Left colon (tissue), 2 donors: Measurements from ENCODE around the gene SPDYE3. TPM values are rescaled to one million over a fixed set of nuclear protein-coding genes. Genes with fewer than 3 reads are reported as not detected.
"Not testable (repeated sequence)": the region's sequence is repeated elsewhere in the genome, so short reads cannot be mapped to it uniquely, and the experiment has no call there.

Source experiments
- ATAC-seq: fragments of 200-7000 bp; cut with Tn5 transposase; one replicate; pipeline ENCODE4 v1.9.1; 2020; ENCODE audit warnings: mild to moderate bottlenecking, moderate library complexity
- DNase-seq, 2 donors: peaks; one replicate each; pipeline ENCODE4 v3.0.0-alpha.2; 2020
- intact Hi-C, 2 donors: fragments of 100-400 bp; cut with DNase I in 1 of 2; cut with micrococcal nuclease in 1 of 2; formaldehyde crosslinking; loops; one replicate each; pipeline versions ENCODE4 v1.11.2 to v1.14.0; 2022; cut with DNase I, micrococcal nuclease
- long read RNA-seq: library from polyadenylated mRNA; unstranded; transcript quantifications from one replicate; pipeline ENCODE4 v2.0.0, GENCODE V29; 2021
- total RNA-seq, 2 donors: library from RNA; stranded (reverse); fragmentation: NEBNext Ultra II Directional; extraction: Animal tissue kit (Norgen Biotek cat#: 25700); gene quantifications; one replicate each; pipeline ENCODE4 v1.2.1, GENCODE V29; 2021
- donor health status: DM: no; HTN: no; CAD: no.
- donor health status: DM: yes; HTN: yes; CAD: no.

SPDYE3 gene, protein sequence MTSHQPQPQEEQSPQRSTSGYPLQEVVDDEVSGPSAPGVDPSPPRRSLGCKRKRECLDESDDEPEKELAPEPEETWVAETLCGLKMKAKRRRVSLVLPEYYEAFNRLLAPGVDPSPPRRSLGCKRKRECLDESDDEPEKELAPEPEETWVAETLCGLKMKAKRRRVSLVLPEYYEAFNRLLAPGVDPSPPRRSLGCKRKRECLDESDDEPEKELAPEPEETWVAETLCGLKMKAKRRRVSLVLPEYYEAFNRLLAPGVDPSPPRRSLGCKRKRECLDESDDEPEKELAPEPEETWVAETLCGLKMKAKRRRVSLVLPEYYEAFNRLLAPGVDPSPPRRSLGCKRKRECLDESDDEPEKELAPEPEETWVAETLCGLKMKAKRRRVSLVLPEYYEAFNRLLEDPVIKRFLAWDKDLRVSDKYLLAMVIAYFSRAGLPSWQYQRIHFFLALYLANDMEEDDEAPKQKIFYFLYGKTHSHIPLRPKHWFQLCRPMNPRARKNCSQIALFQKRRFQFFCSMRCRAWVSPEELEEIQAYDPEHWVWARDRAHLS
- total RNA-seq: not detected
- long read RNA-seq, partial matches to known transcripts: 0 of 2 reads
- long read RNA-seq, other reads (novel, unspliced or antisense): 2 of 2 reads

DNA sequence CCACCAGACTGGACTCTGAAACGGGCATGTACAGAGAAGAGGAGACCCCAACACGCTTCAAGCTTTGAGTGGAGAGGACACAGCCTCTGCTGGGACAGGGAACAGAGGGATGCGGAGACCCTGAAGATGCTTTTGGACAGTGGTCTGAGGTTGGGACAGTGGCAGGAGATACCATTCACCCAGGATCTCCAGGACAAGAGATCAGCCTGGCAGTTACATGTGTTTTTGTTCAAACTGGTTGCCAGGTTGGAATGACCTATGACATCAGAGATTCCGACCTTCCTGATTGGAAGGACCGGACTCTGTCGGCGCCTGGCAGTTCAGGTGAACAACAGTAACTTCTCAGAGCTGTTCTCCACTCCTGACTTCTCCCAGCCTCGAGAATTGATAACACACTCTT, at the start of gene SPDYE3:
Gene SPDYE3, plus strand, starts transcription at position 301 of the 400 bp plus-strand sequence. CDS start 184 bp downstream, outside the sequence.
- DNase-seq, ATAC-seq, intact Hi-C loops: not testable (repeated sequence)

DNA sequence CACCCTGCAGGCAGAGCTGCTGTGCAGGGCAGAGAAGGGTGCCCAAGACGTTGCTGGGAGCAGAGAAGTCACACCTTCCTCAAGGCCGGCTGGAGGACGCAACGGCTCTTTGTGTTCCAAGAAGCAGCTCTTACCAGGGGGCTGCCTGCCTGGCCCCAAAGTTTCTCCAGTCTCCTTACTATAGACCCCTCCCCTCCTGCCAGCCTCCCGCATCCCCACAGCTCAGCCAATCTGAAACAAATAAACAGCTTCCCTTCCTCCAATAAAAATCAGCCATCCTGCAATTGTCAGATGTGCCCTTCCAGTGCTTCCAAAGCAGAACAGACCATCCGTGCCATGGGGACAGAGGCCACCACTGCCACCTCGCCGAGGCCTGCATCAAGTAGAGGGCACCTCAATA, 47.5 kb upstream of the SPDYE3 start:
- intact Hi-C loops, ATAC-seq, DNase-seq: not testable (repeated sequence)

- ATAC-seq, DNase-seq, intact Hi-C loops: not testable (repeated sequence)
These were observed 44.6 kb upstream of the SPDYE3 start for GRCh38 chr7:100262896-100263295.

DNA sequence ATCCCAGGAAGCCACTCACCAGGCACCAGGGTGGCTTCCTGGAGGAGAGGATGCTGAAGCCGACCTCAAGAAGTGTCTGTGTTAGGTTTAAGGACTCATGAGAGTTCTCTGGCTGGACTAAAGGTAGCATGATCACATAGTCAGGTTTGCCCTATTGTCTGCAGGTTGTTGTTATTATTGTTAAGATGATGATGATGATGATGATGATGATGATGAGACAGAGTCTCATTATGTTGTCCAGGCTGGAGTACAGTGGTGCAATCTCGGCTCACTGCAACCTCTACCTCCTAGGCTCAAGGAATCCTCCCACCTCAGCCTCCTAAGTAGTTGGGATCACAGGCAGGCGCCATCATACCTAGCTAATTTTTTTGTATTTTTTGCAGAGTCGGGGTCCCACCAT, 43.3 kb upstream of the SPDYE3 start:
- ATAC-seq, DNase-seq, intact Hi-C loops: not testable (repeated sequence)

DNA sequence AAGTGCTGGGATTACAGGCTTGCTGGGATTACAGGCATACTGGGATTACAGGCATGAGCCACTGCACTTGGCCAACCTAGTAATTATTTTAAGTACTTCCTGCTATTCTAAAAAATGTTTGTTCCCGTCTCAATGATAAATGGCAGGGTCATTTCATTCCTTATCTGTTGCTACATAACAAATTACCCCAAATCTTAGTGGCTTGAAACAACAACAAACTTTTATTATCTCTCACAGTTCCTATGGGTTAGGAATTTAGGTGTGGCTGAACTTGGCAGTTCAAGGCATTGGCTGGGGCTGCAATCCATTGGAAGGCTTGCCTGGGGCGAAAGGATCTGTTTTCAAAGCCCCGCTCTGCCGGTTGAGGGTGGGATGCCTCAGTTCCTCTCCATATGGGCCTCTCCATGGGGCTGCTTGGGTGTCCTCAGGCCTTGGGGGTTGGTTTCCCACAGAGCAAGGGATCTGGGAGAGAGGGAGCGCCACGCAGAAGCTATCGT, 42.8 kb upstream of the SPDYE3 start:
- DNase-seq, intact Hi-C loops: not testable (repeated sequence)
- peak; percentile 83 for ATAC-seq

DNA sequence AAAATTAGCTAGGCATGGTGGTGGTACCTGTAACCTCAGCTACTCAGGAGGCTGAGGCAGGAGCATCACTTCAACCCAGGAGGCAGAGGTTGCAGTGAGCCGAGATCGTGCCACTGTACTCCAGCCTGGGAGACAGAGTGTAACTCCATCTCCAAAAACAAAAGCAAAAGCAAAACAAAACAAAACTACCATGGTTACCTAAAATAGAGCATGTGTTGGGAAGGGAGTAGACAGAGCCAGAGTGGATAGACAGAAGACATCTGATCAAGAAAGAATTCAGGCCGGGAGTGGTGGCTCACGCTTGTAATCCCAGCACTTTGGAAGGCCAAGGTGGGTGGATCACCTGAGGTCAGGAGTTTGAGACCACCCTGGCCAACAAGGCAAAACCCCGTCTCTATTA, 41.7 kb upstream of the SPDYE3 start:
- DNase-seq, ATAC-seq, intact Hi-C loops: not testable (repeated sequence)

DNA sequence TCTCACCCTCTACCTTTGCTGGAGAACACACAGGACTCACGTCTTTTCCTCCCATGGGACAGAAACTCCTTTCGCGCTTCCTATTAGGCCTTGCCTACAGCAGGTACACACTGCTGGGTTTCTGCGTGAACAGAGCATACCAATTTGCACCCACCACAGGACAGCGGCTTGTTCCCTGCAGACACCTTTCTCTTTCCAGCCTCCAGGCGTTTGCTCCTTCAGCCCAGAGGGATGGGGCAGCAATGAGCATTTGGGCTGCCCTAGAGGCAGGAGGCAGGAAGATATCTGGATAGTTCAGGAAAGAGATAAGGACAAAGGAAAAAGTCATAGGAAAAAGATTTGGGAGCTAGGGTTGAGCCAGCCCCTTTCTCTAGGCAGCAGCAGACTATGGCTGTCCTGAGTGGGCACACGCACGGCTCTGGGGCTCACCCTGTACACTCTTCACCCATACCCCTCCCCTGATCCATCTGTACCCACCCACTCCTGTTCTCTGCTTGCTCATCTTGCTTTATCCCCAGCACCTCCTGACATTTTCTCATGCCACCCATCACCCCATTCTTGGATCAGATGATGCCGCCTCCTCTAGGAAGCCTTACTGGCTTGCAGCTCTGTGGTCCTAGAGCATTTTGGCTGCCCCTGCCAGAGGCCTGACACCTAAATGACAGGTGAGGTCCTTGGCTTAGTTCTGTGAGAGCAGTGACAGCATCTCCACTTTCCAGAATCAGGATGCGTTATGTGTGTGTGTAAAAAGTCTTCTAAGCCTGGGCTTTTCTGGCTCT, 40.7 kb upstream of the SPDYE3 start:
- intact Hi-C loops: no loop called here
- DNase-seq (no peak), ATAC-seq (no peak)

- intact Hi-C loops: no loop called here
- no peak for DNase-seq
- no peak for ATAC-seq
These were observed 39.9 kb upstream of the SPDYE3 start for GRCh38 chr7:100267648-100268047.

GRCh38 chr7:100268882-100269281, 38.6 kb upstream of the SPDYE3 start:
- ATAC-seq, DNase-seq, intact Hi-C loops: not testable (repeated sequence)

DNA sequence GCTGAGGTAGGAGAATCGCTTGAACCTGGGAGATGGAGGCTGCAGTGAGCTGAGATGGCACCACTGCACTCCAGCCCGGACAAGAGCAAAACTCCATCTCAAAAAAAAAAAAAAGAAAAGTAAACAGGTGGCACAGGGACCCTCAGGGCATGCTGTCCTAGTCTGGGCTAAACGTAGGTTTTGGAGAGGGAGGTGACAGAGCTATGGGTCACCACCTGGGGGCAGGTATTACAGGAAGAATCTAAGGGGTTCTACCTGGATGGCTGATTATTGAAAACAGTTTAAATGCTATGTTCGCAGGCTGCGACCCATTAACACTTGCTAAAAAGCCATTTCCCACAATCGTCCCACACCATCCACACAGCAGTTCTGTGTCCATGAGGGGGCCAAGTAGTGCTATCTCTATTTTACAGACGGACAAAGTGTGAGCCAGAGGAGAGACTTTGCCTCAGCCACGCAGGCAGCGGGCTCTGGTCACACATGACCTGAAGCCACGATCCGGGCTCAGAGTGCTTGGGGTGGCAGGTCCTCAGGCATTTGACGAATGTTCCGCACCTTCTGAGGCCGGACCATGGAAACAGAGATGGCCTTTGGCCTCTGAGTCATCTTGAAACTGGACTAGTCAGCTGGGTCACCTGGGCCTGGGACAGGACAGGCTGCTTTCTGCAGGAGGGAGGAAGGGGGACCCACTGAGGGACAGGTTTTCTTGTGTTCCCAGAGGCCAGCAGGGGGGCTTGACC, 38.0 kb upstream of the SPDYE3 start:
- intact Hi-C loops: not testable (repeated sequence)
- peak; percentile 52 for ATAC-seq
- peak in 1 of 2 donors; percentile 14 for DNase-seq

- DNase-seq, intact Hi-C loops, ATAC-seq: not testable (repeated sequence)
These were observed 37.2 kb upstream of the SPDYE3 start for GRCh38 chr7:100270046-100270918.

GRCh38 chr7:100270941-100271593, 36.4 kb upstream of the SPDYE3 start:
- intact Hi-C loops, ATAC-seq, DNase-seq: not testable (repeated sequence)

- ATAC-seq (peak; percentile 92), DNase-seq (peak; percentile 98)
- intact Hi-C loops: no loop called here
These were observed 35.6 kb upstream of the SPDYE3 start for GRCh38 chr7:100271716-100272537.

DNA sequence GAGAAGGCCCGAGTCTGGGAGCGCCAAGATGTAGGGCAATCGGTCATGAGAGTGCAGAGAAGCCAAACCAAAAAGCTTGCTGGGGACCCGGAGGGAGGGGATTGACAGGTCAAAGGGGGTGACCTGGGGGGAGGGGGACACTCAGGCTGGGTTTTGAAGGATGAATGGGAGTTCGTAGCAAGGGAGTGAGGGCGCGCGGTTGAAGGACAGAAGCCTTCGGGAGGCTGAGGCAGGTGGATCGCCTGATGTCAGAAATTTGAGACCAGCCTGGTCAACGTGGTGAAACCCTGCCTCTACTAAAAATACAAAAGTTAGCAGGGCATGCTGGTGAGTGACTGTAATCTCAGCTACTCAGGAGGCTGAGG, 35.0 kb upstream of the SPDYE3 start:
- ATAC-seq, DNase-seq, intact Hi-C loops: not testable (repeated sequence)

DNA sequence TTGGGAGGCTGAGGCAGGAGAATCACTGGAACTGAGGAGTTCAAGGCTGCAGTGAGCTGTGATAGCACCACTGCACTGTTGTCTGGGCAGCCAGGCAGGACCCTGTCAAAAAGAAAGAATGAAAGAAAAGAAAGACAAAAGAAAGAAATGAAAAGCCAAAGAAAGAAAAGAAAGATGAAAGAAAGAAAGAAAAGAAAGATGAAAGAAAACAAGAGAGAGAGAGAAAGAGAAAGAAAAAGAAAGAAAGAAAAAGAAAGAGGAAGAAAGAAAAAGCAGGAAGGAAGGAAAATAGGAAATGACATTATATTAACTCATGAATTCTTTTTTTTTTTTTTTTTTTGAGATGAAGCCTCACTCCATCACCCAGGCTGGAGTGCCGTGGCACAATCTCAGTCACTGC, 32.4 kb upstream of the SPDYE3 start:
- intact Hi-C loops: no loop called here
- no peak for ATAC-seq
- no peak for DNase-seq

DNA sequence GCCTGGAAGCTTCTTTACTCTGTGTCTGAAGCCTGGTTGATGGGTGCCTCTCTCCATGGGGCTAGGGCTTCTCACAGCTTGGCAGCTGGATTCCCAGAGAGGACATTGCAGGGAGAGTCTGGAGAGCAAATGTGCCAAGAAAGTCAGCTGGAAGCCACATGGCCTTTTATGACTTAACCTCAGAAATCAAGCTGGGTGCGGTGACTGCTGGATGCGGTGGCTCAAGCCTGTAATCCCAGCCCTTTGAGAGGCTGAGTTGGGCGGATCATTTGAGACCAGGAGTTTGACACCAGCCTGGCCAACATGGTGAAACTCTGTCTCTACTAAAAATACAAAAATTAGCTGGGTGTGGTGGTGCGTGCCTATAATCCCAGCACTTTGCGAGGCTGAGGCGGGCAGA, 31.4 kb upstream of the SPDYE3 start:
- DNase-seq, ATAC-seq, intact Hi-C loops: not testable (repeated sequence)
